CD4-positive, alpha-beta T cell (primary cell): Measurements from ENCODE around the gene ZNF276. TPM values are rescaled to one million over a fixed set of nuclear protein-coding genes. Genes with fewer than 3 reads are reported as not detected.
A peak's percentile ranks its signal among the peaks of the same experiment; 100 is the strongest.

Source experiments
- ATAC-seq: fragments of 200-7000 bp; cut with Tn5 transposase; one replicate; pipeline ENCODE4 v1.10.0; 2022; ENCODE audit warnings: mild to moderate bottlenecking; ENCODE audit not compliant: poor library complexity
- CTCF ChIA-PET: fragments of 350-600 bp; sonication (Branson Sonifier 250); formaldehyde crosslinking; loops from one replicate; lab custom pipeline; 2021; ENCODE audit warnings: antibody characterized with exemption, inconsistent platforms; lab: Charles Lee
- POLR2A ChIA-PET: fragments of 350-600 bp; sonication (Branson Sonifier 250); formaldehyde crosslinking; loops from one replicate; lab custom pipeline; 2021; ENCODE audit warnings: antibody characterized with exemption, inconsistent platforms; lab: Charles Lee
- DNase-seq, 14 experiments: peaks; one replicate each; pipeline ENCODE4 v3.0.0-alpha.2; 2013 to 2020; ENCODE audit warnings: mixed read lengths in 2 of 14
- H3K27ac ChIP-seq, 2 donors: one replicate each; pipeline versions ENCODE4 v1.5.1 to v1.7.0; 2013; ENCODE audit warnings: low read length in 2 of 2, low read depth in 1 of 2, mild to moderate bottlenecking in 1 of 2
- H3K27me3 ChIP-seq, 2 experiments: 1 replicate in 1 of 2; 2 replicates in 1 of 2; pipeline versions ENCODE4 v1.6.1 to v1.7.0; 2013; ENCODE audit warnings: low read length in 2 of 2, control low read depth in 1 of 2, mild to moderate bottlenecking in 1 of 2, moderate library complexity in 1 of 2; ENCODE audit not compliant: insufficient read depth in 2 of 2, control insufficient read depth in 1 of 2
- H3K36me3 ChIP-seq: one replicate; pipeline ENCODE4 v1.6.1; 2013; ENCODE audit warnings: low read length, control low read depth; ENCODE audit not compliant: insufficient read depth
- H3K4me1 ChIP-seq: one replicate; pipeline ENCODE4 v1.6.1; 2013; ENCODE audit warnings: low read length, control low read depth; ENCODE audit not compliant: insufficient read depth
- H3K4me3 ChIP-seq: one replicate; pipeline ENCODE4 v1.5.1; 2013; ENCODE audit warnings: mild to moderate bottlenecking, low read length, moderate library complexity
- H3K9me3 ChIP-seq, 2 experiments: 1 replicate in 1 of 2; 2 replicates in 1 of 2; pipeline versions ENCODE4 v1.6.1 to v1.7.0; 2013; ENCODE audit warnings: low read length in 2 of 2, mild to moderate bottlenecking in 2 of 2, control low read depth in 1 of 2, moderate library complexity in 1 of 2; ENCODE audit not compliant: control insufficient read depth in 1 of 2, insufficient read depth in 1 of 2
- H3K27ac Mint-ChIP-seq: one replicate; pipeline ENCODE4 v1.8.0; 2020; ENCODE audit warnings: mixed read lengths
- H3K27me3 Mint-ChIP-seq: one replicate; pipeline ENCODE4 v1.8.0; 2021; ENCODE audit warnings: mixed read lengths
- H3K36me3 Mint-ChIP-seq: one replicate; pipeline ENCODE4 v1.8.0; 2021; ENCODE audit warnings: low read depth, mixed read lengths
- H3K4me1 Mint-ChIP-seq: one replicate; pipeline ENCODE4 v1.8.0; 2021; ENCODE audit warnings: low read depth, mixed read lengths
- H3K4me3 Mint-ChIP-seq: one replicate; pipeline ENCODE4 v1.8.0; 2020; ENCODE audit warnings: mild to moderate bottlenecking, mixed read lengths
- H3K9me3 Mint-ChIP-seq: one replicate; pipeline ENCODE4 v1.8.0; 2020; ENCODE audit warnings: mixed read lengths
- intact Hi-C, 2 experiments: fragments of 100-400 bp; cut with DNase I in 1 of 2; cut with micrococcal nuclease in 1 of 2; formaldehyde crosslinking; loops; one replicate each; pipeline versions ENCODE4 v1.15.1 to v1.9.0; 2023 to 2025; cut with DNase I, micrococcal nuclease
- total RNA-seq, 174 experiments: library from RNA in 2 of 174; stranded (reverse) in 2 of 174; gene quantifications; one replicate each; pipeline ENCODE4 v1.2.3 and lab custom pipeline; 2021 to 2026
- TF ChIP-seq, protein P1 (sequence below): fragments of 200-600 bp; IDR thresholded peaks from one replicate; pipeline ENCODE4 v1.8.0; 2022; ENCODE audit warnings: antibody characterized with exemption, mild to moderate bottlenecking

Gene ZNF276
- total RNA-seq, 2 experiments from 2014 or later: 127 to 137 TPM

GRCh38 chr16:89709166-89709565 is 12.2 kb upstream of the ZNF276 start:
- TF ChIP-seq, protein P1, sequence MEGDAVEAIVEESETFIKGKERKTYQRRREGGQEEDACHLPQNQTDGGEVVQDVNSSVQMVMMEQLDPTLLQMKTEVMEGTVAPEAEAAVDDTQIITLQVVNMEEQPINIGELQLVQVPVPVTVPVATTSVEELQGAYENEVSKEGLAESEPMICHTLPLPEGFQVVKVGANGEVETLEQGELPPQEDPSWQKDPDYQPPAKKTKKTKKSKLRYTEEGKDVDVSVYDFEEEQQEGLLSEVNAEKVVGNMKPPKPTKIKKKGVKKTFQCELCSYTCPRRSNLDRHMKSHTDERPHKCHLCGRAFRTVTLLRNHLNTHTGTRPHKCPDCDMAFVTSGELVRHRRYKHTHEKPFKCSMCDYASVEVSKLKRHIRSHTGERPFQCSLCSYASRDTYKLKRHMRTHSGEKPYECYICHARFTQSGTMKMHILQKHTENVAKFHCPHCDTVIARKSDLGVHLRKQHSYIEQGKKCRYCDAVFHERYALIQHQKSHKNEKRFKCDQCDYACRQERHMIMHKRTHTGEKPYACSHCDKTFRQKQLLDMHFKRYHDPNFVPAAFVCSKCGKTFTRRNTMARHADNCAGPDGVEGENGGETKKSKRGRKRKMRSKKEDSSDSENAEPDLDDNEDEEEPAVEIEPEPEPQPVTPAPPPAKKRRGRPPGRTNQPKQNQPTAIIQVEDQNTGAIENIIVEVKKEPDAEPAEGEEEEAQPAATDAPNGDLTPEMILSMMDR: no peak

DNA sequence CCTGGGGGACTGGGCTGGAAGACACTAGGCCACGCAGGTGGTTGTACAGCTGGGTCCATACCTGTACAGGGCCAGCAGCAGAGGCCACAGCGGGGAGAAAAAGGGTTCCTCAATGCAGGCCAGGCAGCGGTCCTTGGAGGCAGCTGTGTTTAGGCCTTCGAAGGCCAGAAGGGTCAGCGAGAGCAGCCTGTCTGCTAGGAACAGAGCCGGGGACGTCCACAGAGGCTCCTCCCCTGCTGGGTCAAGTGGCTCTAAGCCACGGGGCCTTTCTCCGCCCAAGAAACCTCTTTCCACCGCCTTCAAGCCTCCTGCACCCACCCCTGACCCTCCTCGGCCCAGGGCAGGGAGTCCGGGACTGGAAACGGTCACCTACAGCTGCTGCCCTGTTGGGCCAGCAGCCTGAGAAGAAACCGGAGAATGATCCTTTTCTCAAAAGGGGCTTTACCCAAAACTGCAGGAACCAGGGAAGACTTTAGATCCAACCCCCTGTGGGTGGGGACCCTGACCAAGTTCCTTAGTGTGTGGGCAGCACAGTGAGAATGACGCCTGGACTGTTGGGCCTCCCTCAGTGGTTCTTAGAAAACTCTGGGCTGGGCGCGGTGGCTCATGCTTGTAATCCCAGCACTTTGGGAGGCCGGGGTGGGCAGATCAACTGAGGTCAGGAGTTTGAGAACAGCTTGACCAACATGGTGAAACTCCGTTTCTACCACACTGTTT is 11.5 kb upstream of the ZNF276 start:
- peaks cover 31% of the 10 kb centered on the region for H3K4me1 ChIP-seq
- H3K27me3 Mint-ChIP-seq: no peaks in the 10 kb centered on the region
- H3K9me3 Mint-ChIP-seq: no peaks in the 10 kb centered on the region
- CTCF ChIA-PET: interaction anchor here (2.0 to 4.4 kb wide), 2 partner anchors 84 to 151 kb away, joined by 5 to 45 read pairs; no protein-coding TSS in a partner anchor
- peaks cover 6% of the 10 kb centered on the region for H3K4me1 Mint-ChIP-seq
- no peak overlapping the region for H3K4me3 Mint-ChIP-seq
- no peak overlapping the region for H3K27ac ChIP-seq
- no peaks in the 10 kb centered on the region for H3K36me3 Mint-ChIP-seq
- H3K27me3 ChIP-seq: peaks cover 0 to 2% of the 10 kb centered on the region in 2 experiments
- no peak overlapping the region for H3K27ac Mint-ChIP-seq
- TF ChIP-seq, protein P1: no peak
- POLR2A ChIA-PET: interaction anchor here (1.0 to 1.6 kb wide), 2 partner anchors 14 kb away, joined by 4 read pairs; no protein-coding TSS in a partner anchor
- no peaks in the 10 kb centered on the region for H3K36me3 ChIP-seq
- DNase-seq (no peak), ATAC-seq (no peak)
- intact Hi-C loops: no loop called here
- H3K4me3 ChIP-seq: no peak overlapping the region
- H3K9me3 ChIP-seq: no peaks in the 10 kb centered on the region

More at GRCh38 chr16:89709166-89709565, 12.2 kb upstream of the ZNF276 start:
- ATAC-seq (no peak), DNase-seq (no peak)
- Histone ChIP-seq H3K27ac (no peak overlapping the region), H3K36me3 (no peaks in the 10 kb centered on the region), H3K9me3 (no peaks in the 10 kb centered on the region), H3K4me3 (no peak overlapping the region), H3K27me3 (peaks cover 0 to 2% of the 10 kb centered on the region in 2 experiments), H3K4me1 (peaks cover 31% of the 10 kb centered on the region)
- CTCF ChIA-PET: interaction anchor here (2.0 to 4.4 kb wide), 2 partner anchors 85 to 151 kb away, joined by 5 to 45 read pairs; no protein-coding TSS in a partner anchor
- Mint-ChIP-seq H3K27me3 (no peaks in the 10 kb centered on the region), H3K4me1 (peaks cover 6% of the 10 kb centered on the region), H3K27ac (no peak overlapping the region), H3K4me3 (no peak overlapping the region), H3K9me3 (no peaks in the 10 kb centered on the region), H3K36me3 (no peaks in the 10 kb centered on the region)
- intact Hi-C loops: no loop called here
- POLR2A ChIA-PET: interaction anchor here (1.0 to 2.1 kb wide), 2 partner anchors 15 kb away, joined by 4 to 8 read pairs; no protein-coding TSS in a partner anchor

DNA sequence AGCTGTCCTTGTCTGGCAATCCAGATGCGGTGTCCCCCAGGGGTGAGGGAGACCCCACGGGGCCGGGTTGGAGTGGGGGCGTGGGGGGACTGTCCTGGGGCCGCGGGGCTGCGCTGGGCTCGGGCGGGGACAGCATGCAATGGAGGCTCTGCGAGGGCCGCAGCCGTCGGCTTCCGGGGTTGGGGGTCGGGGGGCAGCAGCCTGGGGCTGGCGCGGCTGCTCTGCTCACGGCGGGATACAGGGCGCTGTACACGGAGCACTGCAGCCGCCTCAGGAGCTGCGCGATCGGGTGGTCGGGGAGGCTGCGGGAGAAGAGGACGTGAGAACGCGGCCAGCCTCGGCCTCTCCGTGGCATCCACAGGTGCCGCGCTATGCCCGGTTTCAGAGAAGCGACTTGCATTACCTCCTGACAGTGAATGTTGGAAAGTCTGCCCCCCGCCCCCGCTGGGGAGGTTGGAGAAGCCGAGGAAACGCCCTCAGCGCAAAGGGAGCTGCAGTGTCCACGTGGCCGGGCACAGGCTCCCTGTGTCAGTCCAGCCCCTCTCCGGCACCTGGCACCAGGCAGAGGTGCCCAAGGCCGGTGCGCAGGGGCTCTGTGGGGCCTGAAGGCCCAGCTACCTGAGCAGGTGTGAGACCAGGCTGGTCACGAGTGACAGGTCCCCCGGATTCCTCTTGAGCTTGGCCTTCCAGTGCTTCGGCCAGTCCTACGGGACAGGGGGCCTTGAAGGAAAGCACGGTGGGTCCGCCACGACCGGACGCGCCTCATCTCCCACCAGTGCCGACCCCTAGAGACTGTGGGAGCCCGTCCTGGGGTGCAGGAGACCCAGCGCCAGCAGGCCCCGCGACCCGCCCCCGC is 10.4 kb upstream of the ZNF276 start:
- H3K4me1 ChIP-seq: peaks cover 25% of the 10 kb centered on the region
- TF ChIP-seq, protein P1: no peak
- H3K9me3 ChIP-seq: no peaks in the 10 kb centered on the region
- H3K27ac Mint-ChIP-seq: no peak overlapping the region
- no peaks in the 10 kb centered on the region for H3K36me3 ChIP-seq
- no peaks in the 10 kb centered on the region for H3K9me3 Mint-ChIP-seq
- H3K36me3 Mint-ChIP-seq: no peaks in the 10 kb centered on the region
- peak in 1 of 14 experiments; percentile 30 for DNase-seq
- no peak overlapping the region for H3K4me3 ChIP-seq
- peaks cover 4% of the 10 kb centered on the region for H3K4me1 Mint-ChIP-seq
- intact Hi-C loops: no loop called here
- POLR2A ChIA-PET: interaction anchor here (0.5 to 1.6 kb wide), 6 partner anchors 10 to 162 kb away, joined by 3 to 7 read pairs (median 4); partner anchors contain the start of genes SPATA2L and TCF25
- CTCF ChIA-PET: no interaction called here
- no peak overlapping the region for H3K27ac ChIP-seq
- H3K27me3 Mint-ChIP-seq: no peaks in the 10 kb centered on the region
- no peak overlapping the region for H3K4me3 Mint-ChIP-seq
- ATAC-seq: no peak
- peaks cover 0 to 2% of the 10 kb centered on the region in 2 experiments for H3K27me3 ChIP-seq
